PC-9 (cell line): Measurements from ENCODE around the gene MINDY4.

Experiments
- EZH2 ChIP-seq: fragments of 200-600 bp; sonication (generic); IDR thresholded peaks from 2 replicates; pipeline ENCODE4 v1.8.0; 2017; ENCODE audit warnings: antibody characterized with exemption, low read depth
- TF ChIP-seq, protein P1 (sequence below): fragments of 200-600 bp; sonication (generic); conservative IDR thresholded peaks from 2 replicates; pipeline ENCODE4 v1.6.1; 2017; ENCODE audit warnings: mixed run types, antibody characterized with exemption, mild to moderate bottlenecking, moderate library complexity

- TF ChIP-seq, protein P1, sequence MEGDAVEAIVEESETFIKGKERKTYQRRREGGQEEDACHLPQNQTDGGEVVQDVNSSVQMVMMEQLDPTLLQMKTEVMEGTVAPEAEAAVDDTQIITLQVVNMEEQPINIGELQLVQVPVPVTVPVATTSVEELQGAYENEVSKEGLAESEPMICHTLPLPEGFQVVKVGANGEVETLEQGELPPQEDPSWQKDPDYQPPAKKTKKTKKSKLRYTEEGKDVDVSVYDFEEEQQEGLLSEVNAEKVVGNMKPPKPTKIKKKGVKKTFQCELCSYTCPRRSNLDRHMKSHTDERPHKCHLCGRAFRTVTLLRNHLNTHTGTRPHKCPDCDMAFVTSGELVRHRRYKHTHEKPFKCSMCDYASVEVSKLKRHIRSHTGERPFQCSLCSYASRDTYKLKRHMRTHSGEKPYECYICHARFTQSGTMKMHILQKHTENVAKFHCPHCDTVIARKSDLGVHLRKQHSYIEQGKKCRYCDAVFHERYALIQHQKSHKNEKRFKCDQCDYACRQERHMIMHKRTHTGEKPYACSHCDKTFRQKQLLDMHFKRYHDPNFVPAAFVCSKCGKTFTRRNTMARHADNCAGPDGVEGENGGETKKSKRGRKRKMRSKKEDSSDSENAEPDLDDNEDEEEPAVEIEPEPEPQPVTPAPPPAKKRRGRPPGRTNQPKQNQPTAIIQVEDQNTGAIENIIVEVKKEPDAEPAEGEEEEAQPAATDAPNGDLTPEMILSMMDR = no peak
- no peak for TF ChIP-seq EZH2
Measured at GRCh38 chr7:30908681-30909080, 137.5 kb downstream of the MINDY4 start.
